Glomerular endothelial cell (primary cell): Measurements from ENCODE around the gene B4GALNT1. TPM values are rescaled to one million over a fixed set of nuclear protein-coding genes. Genes with fewer than 3 reads are reported as not detected.

Source experiments
- DNase-seq: peaks from one replicate; pipeline ENCODE4 v3.0.0-alpha.2; 2011; ENCODE audit warnings: low read depth, low spot score; ENCODE audit errors: extremely low read depth
- total RNA-seq: library from RNA; depleted of rRNA; stranded (reverse); fragments of >200 nt; gene quantifications from 2 replicates; pipeline ENCODE4 v1.2.3, GENCODE V29; 2015

The B4GALNT1 gene
- total RNA-seq, 1 donor from 2014 or later = 1.1 TPM

DNA sequence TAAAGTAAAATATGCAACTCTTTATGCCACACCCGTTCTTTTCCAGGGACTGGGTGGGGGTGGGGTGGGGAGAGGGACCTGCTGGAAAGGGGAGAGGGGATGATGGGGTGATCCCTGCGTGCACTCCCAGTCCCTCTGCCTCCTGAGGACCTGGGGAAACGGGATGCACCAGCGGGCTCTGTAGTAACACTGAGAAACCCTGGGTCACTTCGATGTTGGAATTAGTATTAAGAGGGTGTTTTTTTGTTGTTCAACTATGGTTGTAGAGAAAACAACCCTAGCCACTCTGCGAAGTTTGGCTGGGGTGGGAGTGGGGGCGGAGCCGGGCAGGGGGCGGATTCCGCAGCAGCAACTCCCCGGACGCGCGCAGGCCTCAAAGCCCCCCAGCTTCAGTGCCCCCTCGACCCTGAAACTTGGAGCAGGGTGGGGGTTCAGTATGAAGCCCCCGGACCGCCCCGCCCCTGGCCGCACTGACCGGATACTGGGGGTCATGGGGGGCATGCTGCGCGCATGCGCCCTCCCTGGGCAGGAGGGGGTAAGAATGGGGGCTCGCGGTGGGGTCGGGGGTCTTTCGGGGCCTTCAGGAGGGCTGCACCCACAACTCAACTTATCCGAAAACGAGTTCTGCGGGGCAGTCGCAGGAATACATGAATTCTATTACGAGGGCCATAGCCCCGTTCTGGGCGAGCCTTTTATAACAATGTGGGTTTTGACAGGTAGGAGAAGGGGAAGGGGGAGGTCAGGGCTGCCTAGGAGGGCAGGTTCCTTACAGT, 23.0 kb downstream of the B4GALNT1 start:
- no peak for DNase-seq

DNA sequence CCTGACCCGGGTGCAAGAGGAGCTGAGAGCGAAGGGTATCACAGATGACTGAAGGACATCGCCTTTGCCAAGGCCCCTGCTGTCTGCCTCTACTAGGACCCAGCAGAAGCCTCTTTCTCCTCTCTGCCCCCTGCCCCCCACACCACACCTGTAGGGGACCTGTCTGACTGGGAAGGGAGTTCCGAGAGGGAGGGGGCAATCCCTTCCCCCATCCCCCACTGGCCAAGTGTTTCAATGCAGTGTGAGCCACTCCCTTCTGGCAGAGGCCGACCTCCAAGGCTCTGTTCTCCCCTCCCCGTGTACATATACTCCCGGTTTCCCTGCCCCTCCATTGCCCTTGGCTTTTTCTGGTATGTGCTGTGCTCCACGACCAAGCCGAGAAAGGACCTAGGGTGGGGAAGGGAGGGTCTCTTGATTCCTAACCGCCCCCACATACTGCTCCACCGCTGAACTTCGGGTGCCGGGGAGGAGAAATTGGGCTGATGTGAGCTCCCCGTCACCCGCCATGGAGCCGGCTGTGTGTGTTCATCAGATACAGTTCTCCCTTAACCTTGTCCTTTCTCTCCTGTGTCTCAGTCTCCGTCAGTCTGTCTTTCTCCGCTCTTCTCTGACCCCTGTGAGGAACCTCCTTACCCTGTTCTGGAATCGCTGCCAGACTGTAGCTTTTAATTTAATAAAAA, 23.8 kb downstream of the B4GALNT1 start:
- no peak for DNase-seq

DNA sequence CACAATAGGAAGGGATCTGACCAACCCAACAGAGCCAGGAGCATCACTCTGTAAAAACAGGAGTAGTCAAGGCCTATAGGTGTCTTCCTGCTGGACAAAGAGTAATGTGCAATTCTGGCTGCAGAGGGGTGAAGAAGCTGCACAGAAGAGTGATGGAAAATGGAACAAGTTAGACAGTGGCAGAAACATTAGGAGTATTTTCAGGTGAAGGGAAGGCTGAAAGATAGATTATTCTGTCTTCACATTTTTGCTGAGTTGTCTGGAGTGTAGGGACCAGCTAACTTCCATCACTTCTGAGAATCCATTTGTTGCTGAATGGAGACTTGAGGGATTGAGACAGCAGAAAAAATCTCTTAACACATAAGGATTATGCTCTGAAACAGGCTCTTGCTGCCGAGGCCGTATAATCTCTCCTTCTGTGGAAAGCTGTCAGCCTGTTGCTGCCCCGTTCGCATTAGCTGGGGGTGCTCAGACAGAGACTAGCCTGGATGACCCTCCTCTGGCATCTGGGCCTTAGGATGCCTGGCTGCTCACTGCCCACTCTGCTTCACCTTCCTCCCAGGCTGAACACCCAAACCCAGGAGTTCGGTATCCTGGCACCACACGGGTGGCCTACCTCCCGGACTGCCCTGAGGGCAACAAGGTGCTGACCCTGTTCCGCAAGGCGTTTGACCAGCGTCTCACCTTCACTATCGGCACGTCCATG, 24.9 kb downstream of the B4GALNT1 start:
- DNase-seq = no peak

DNA sequence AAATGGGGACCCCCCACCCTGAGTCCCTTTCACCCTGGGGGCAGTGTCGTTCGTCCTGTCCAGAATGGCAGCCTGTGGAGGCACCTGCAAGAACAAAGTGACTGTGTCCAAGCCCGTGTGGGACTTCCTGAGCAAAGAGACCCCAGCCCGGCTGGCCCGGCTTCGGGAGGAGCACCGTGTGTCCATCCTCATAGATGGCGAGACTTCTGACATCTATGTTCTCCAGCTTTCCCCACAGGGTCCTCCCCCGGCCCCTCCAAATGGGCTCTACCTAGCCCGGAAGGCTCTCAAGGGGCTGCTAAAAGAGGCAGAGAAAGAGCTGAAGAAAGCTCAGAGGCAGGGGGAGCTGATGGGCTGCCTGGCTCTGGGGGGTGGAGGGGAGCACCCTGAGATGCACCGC, 26.2 kb downstream of the B4GALNT1 start:
- no peak for DNase-seq

DNA sequence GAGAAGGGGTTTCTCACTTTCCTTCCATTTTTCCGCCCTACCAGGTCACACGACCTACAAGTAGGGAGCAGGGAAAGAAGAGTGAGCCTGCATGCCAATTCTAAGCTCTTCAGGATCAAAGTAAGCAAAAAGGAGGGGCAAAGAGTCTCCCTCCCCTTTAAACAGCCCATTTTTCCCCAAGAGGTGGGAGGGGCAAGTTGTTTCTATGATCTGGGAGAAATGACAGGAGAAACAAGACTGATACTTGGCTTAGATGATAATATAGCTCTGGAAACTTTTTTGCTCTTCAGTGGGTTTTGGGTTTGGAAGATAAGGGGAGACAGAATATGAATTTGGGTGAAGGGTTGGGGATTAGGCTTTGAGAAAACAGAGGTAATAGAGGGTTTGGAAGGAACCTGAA, 26.6 kb downstream of the B4GALNT1 start:
- DNase-seq = no peak

DNA sequence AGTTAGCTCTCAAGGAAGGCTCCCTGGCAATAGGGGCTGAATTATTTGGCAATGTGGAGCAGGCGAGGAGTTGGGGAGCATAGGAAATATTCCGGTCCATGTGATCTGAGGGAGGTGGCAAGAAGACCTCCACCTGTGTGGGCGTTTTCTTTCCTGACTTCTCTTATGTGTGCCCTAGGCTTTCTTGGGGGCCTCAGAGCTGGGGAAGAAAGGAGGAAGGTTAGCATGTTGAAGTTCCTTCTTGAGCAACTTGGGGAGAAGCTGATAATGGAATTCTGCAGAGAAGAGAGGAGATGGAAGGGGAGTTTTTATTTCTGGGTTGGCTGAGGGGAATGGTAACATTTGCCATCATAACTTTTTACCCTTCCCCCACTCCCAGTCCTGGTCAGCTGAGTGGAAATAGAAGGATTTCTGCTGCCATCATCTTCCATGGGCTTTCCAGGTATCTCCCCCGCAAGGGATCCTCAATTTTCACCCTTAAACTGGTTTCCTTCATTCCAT, 27.1 kb downstream of the B4GALNT1 start:
- no peak for DNase-seq

DNA sequence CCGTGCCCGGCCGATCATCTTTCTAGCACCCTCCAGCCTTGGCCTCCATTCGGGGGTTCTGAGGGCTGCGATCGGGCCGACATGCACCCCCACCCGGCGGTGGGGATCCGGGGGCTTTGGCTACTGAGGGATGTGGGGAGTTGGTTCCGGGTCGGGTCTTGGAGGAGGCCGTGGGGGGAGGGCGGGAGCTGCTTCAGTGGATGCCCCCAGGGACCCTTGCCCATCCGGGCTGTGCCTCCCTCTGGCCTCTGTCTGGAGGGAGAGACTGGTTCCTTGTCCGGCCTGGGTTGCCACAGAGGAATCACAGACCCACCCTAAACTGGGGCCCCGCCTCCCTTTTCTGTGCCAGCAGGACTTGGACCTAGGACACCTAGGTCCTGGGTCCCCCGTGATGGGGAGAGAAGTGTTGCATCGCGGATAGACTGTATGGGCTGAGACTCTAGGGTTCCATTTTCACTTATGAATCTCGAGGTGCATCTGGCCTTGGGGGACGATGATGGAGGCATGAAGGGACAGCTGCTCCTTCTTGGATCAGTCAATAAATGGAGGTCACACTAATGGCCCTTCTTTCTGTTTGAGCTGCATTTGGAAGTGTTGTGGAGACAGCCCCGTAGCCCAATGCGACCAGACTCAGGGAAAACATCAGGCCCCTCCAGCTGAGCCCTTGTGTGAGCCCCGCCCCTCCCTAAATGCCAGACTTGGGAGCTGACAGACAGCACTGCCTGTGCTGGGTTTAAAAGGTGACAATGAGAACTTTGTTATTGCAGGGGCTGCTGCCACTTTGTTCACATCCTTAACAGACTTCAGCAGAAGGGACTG, 27.8 kb downstream of the B4GALNT1 start:
- no peak for DNase-seq

DNA sequence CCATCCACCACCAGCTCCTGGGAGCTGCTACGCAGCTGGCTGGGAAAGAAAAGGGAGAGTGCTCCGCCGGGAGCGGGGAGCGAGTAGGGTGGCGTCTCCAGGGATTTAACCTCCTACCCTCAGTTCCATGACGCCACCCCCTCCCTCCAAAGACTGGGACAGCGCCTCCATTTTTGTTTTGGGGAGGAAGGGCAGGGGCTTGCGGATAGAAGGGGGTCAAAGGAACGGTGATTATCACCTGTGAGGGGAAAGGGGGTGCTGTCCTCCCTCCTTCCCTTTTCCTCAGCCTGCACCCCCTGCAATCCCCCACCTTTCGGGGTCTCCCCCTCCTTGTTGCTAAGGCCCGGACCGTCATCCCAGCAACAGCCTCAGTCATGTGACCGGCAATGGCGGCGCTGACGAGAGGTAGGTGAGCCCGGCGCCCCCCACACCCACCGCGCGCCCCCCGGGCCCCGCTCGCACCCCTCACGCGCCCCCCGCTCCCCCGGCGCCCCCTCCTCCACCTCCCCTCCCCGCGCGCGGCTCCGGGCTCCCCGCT, 28.5 kb downstream of the B4GALNT1 start, which contains the start of gene DTX3:
Gene DTX3 (plus strand): TSS at position 371 of the 538 bp plus-strand sequence. CDS start 1,694 bp downstream, outside the sequence.
- DNase-seq = no peak

DNA sequence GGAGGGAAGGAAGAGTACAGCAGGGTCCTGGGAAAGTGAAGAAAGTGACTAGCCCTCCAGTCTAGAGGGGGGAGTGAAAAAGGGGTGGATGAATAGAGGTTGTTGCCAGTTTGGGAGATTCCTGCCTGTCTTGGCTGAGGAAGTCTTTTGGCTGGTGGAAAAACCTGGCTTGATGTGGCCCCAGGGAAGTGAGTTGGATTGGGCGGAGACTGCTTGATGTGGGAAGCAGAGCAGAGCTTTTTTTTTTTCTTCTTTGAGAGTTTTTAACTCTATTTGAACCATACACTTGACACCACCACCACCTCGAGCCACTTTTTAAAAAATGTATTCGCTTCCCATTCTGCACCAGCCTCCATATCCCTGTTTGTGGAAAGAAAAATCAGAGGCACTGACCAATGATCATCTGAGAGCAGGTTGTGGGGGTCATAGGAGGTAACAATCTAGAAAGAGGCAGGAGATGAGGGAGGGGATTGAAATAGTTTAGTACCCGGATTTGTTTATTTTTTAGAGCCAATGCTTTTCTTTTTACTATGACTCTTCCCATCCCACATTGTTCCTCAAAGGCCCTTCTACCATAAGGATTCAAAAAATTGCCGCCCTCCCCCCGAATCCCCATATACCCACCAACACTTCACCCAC, 29.1 kb downstream of the B4GALNT1 start:
- no peak for DNase-seq

DNA sequence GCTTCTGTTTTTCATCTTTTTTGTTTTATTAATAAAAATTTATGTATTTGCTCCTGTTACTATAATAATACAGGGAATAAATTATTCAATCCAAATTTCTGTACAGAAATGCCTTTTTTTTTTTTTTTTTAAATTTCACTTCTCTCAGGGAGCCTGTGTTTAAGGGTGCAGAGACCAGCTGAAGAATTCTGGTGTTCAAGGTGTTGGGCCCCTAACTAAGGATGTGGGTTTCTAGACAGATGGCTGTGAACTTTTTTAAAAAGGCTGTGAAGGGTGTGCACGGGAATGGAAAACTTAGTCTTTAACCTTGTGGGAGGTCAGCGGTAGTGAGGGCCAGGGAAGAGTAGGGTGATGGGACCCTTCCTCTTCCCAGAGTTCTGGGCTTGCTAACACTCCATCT, 29.7 kb downstream of the B4GALNT1 start:
- no peak for DNase-seq

DNA sequence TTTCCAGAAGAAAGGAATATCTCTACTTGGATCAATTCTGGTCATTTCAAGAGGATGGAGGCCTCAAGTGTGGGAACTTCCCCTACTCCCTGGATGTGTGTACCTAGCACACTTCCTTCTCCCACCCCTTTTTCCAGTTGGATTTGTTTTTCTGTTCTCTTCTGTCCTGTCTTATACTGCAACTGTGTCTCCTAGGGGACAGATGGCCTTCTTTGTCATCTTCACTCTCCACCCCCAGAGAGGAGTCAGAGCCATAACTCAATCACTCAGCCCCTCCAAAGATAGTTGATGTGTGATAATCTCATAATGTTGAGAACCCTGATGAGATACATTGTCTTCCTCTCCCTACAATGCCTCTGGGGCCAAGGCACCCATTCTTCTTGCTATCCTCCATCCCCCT, 30.5 kb downstream of the B4GALNT1 start:
- DNase-seq = no peak

DNA sequence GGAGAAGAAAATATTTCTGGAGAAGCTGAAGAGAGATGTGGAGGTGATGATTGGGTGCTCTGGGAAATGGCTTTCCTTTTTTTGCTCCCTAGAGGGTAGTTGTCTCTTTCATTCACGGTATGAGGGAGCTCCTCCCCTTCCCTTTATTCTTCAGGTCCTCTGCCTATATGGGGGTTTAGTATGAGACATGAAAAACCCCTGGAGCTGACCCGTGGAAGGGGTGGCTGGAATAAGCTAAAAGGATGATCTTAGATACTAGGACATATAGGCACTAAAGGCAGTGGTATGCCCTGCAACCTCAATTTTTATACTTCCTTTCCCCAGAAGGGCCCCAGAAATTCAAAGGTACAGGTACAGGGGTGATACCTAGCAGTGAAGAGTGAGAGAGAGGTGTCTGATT, 32.6 kb downstream of the B4GALNT1 start:
- no peak for DNase-seq

DNA sequence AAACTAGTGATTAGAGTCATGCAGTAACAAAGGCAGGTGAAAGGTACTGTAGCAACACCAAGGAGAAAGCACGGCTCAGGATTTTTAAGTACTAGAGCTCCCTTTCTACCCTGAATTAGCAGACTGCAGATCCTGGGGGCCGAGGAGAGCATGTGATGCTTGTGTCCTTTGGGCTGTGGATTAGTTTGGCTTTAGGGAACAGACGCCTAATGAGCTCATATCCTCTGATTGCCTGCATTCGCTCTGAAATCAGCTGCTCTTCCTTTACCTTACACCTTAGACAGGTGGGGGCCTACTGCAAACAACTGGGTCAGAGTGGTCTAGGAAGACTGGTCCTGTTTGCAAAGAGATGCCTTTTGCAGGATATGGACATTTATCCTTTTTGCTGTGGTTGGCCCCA, 39.8 kb downstream of the B4GALNT1 start:
- DNase-seq = no peak

DNA sequence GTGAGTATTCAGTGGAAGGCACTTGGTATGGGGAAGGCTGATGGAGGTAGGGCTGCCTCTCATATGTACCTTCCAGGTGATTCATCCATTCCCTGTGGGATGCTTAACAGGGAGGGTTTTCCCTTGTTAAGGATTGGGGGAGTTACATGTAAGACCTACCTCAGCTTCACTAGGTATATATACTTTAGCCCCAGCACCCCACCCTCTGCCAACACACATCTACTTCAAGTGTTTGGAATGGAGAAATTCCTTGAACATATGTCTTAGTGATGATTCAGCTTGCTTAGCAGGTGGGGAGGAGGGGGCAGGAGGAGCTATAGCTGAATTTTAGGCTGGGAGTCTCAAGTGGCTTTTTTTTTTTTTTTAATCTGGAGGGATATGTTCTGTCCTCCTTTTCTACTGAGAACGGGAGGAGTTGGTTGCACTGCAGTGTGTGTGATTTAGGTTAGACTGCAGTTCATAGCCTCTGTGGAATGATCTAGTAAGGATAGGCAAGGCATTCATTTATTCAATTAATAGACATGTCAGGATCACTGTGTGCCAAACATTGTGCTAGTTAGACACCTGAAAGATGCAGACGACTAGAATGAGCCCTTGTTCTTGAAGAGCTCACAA, 40.3 kb downstream of the B4GALNT1 start:
- DNase-seq = no peak

DNA sequence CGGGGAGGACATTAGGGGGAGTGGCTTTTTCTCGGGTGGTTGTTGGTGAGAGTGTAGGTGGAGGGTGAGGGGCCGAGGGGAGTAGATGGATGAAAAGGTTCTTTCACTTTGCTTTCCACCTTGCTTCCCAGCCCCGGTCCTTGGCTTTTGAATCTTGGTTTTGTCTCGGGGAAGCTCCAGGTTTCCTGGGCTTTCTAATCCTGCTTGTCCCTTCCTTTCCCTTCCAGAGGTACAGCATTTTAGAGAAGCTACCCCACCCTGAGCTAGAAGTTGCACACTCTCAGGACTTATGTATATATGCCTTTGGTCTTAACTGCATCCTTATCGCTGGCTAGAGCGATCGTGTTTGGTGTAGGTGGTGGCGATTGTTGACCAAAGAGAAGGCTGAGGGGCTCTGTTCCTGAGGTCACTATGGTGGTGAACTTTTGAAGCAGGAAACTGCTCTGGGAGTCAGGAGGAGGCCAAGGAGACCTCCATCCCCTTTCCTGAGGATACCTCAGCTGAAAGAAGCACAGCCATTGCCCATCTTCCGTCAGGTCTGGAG, 41.1 kb downstream of the B4GALNT1 start:
- no peak for DNase-seq

DNA sequence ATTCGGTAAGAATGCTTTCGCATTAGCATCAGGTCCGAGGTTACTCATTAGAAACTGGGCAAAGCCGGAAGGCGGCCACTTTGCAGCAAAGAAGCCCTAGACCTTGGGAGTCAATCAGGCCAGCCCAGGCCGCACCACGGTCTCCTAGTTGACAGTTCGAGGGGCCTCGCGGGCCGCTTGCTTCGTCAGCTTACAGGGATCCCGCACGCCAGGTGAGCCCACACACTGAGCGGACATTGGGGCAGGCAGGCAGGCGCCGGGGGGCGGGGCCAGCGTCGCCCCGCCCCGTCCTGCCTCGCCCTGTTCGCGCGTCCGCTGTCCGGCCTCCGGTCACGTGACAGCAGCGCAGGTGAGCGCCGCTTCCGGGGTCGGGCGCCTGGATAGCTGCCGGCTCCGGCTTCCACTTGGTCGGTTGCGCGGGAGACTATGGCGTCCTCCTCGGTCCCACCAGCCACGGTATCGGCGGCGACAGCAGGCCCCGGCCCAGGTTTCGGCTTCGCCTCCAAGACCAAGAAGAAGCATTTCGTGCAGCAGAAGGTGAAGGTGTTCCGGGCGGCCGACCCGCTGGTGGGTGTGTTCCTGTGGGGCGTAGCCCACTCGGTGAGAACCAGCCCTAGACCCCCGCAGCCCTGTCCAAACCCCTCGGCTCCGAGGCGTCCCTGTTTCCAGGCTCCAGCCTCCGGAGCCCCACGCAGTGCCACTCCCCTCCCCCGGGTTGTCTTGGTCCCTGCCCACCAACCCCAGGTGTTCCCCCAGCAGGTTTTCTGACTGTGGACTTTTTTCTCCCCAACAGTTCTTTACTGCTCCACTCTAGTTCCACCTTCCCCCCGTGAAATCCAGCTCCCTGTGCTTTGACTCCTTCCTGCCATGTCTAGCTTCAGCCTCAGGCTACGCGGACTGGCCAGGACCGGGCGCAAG, 41.9 kb downstream of the B4GALNT1 start, which contains the start of gene PIP4K2C:
Gene PIP4K2C (plus strand): TSS at position 329 of the 918 bp plus-strand sequence. CDS start 98 bp downstream, at position 427.
- no peak for DNase-seq

DNA sequence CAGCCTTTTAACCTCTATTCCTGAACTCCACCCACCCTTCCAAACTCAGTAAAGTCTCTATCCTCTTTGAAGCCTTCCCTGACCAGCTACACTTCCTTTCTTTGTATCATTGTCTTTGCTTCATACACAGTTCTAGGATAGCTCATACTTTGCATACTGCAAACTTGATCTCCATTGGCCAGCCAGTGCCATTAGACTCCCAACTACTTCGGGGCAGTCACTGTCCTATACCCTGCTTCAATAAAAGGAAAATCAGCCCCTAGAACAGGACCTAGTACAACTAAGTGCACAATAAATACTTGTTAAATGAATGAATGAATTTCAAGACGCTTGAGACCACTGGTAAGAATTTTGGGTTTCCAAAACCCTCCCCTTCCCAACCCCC, 42.5 kb downstream of the B4GALNT1 start:
- no peak for DNase-seq
